GM06990 (cell line): ENCODE measurements around the gene NUP54.

Source experiments
- DNase-seq: peaks from one replicate; pipeline ENCODE4 v3.0.0-alpha.2; 2011; ENCODE audit not compliant: insufficient read length; ENCODE audit errors: extremely low read depth
- H3K27me3 ChIP-seq: replicated peaks from 2 replicates; pipeline ENCODE4 v1.6.0; 2011; ENCODE audit warnings: low read length; ENCODE audit not compliant: control insufficient read depth, insufficient read depth
- H3K36me3 ChIP-seq: 2 replicates; pipeline ENCODE4 v1.5.1; 2011; ENCODE audit warnings: low read length; ENCODE audit not compliant: control insufficient read depth, insufficient read depth
- H3K4me3 ChIP-seq: replicated peaks from 2 replicates; pipeline ENCODE4 v1.5.1; 2011; ENCODE audit warnings: low read depth, mild to moderate bottlenecking, control low read depth, low read length
- CTCF ChIP-seq: IDR thresholded peaks from 2 replicates; pipeline ENCODE4 v1.5.1; 2011; ENCODE audit warnings: low read length, control low read depth, mild to moderate bottlenecking, inconsistent platforms; ENCODE audit not compliant: insufficient read depth, poor library complexity, severe bottlenecking

Gene NUP54

GRCh38 chr4:76072760-76073159 lies 75.4 kb downstream of the NUP54 start:
- no peak overlapping the region for H3K4me3 ChIP-seq
- no peaks in the 10 kb centered on the region for H3K36me3 ChIP-seq
- DNase-seq: no peak
- no peak for TF ChIP-seq CTCF
- no peaks in the 10 kb centered on the region for H3K27me3 ChIP-seq

- no peak for DNase-seq
- no peaks in the 10 kb centered on the region for H3K27me3 ChIP-seq
- H3K4me3 ChIP-seq: no peak overlapping the region
- H3K36me3 ChIP-seq: no peaks in the 10 kb centered on the region
- peak; percentile 80 for TF ChIP-seq CTCF
Observed at GRCh38 chr4:76067652-76068286, 80.4 kb downstream of the NUP54 start.

- no peak overlapping the region for H3K4me3 ChIP-seq
- H3K36me3 ChIP-seq: no peaks in the 10 kb centered on the region
- no peak for TF ChIP-seq CTCF
- DNase-seq: no peak
- no peaks in the 10 kb centered on the region for H3K27me3 ChIP-seq
Observed at GRCh38 chr4:76066546-76066945, 81.7 kb downstream of the NUP54 start.
